PC-3 (cell line): ENCODE measurements around the gene F12.

Source experiments
- EZH2 ChIP-seq: fragments of 300-600 bp; sonication (generic); IDR thresholded peaks from one replicate; pipeline ENCODE4 v1.6.1; 2017; ENCODE audit warnings: antibody characterized with exemption, mild to moderate bottlenecking, low read length; ENCODE audit not compliant: unreplicated experiment
- TF ChIP-seq, protein P1 (sequence below): fragments of 300-600 bp; sonication (generic); conservative IDR thresholded peaks from 2 replicates; pipeline ENCODE4 v1.5.1; 2017; ENCODE audit warnings: antibody characterized with exemption, low read depth, mild to moderate bottlenecking, low read length

DNA sequence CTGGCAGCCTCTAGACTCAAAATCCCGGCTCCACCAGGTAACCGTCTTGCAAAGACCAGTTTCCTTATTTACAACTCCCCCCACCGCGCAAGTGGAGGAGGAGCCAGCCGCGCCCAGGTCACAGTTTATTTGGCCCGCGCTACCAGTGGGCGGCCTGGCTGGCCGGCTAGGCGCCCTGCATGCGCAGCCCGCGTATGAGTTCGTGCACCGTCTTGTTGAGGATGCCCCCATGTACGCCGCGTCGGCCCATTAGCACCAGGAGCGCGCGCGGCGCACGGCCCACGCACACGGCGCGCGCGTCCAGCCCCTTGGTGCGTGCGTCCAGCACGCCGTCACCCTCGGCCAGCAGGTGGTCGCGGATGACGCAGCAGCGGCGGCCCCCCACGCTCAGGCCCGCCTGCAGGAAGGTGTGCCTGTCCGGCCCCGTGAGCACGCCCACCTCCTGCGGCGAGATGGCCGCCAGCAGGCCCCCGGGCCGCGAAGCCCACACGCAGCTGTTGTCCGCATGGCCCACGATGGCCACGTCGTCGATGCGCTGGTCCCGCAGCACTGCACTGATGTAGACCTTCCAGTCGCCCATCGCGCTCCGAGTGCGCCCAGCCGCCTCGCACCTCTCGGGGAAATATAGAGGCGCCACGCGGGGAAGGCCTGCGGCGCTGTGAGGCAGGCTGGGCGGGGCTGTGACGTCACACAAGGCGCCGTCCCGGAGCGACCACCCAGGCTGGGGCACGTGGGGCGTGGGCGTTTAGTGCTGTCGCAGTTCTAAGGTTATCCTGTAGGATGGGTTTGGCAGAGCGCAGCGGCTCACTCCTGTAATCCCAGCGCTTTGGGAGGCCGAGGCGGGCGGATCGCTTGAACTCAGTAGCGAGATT is 9.1 kb downstream of the F12 start, which contains the start of gene PFN3:
- TF ChIP-seq, protein P1, sequence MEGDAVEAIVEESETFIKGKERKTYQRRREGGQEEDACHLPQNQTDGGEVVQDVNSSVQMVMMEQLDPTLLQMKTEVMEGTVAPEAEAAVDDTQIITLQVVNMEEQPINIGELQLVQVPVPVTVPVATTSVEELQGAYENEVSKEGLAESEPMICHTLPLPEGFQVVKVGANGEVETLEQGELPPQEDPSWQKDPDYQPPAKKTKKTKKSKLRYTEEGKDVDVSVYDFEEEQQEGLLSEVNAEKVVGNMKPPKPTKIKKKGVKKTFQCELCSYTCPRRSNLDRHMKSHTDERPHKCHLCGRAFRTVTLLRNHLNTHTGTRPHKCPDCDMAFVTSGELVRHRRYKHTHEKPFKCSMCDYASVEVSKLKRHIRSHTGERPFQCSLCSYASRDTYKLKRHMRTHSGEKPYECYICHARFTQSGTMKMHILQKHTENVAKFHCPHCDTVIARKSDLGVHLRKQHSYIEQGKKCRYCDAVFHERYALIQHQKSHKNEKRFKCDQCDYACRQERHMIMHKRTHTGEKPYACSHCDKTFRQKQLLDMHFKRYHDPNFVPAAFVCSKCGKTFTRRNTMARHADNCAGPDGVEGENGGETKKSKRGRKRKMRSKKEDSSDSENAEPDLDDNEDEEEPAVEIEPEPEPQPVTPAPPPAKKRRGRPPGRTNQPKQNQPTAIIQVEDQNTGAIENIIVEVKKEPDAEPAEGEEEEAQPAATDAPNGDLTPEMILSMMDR = no peak
- no peak for TF ChIP-seq EZH2
